ENCODE measurements around the gene SEMA3C.

- TF ChIP-seq CTCF (IDR thresholded peaks at IDR 0.05) (no peak), POLR2A (IDR thresholded peaks at IDR 0.05) (no peak)
These were observed 94.6 kb downstream of the SEMA3C start for GRCh38 chr7:80824253-80824652.
